ENCODE measurements around the gene DHX30.
"Not testable (repeated sequence)": the region's sequence is repeated elsewhere in the genome, so short reads cannot be mapped to it uniquely, and the experiment has no call there.

DHX30 gene

DNA sequence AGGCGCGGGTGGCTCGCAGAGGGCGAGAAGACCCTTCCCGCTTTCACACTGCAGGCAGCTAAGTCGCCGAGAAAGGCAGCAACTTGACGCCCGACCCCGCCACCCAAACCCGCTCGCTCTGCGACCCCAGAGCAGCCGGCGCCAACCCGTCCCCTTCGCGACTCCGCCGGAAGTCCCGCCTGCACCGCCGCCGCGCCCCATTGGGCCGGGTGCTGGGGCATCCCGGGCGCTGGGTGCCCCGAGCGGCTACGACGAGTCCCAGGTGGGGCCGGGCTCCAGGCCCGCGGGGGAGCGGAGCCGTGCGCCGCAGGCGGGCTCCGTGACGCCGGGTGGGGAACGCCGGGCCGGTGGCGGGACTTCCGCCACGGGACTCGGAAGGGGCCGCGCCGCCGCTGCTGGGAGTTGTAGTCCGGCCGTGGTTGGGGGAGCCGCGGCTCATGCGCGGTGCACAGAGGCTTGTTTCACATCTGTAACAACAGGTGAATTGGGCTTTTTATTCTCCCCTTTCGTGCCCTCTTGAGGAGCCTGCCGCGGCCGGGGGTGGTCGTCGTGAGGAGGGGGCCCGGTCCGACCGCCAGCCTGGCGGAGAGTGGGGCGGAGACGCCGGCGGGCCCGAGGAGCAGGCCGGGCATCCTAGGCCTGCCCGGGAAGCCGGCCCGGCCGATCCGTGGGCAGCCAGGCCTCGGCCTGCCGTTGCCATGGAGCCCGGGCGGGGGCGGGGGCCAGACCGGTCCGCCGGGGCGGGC is at the start of gene DHX30:
DHX30 (plus strand) TSS at position 405 of the 746 bp plus-strand sequence. CDS start 7,546 bp downstream, outside the sequence.
- peak; percentile 72 to 85 (median 79) for DNase-seq (ENCODE audit: low read depth in 4 of 4, low spot score in 1 of 4)

DNA sequence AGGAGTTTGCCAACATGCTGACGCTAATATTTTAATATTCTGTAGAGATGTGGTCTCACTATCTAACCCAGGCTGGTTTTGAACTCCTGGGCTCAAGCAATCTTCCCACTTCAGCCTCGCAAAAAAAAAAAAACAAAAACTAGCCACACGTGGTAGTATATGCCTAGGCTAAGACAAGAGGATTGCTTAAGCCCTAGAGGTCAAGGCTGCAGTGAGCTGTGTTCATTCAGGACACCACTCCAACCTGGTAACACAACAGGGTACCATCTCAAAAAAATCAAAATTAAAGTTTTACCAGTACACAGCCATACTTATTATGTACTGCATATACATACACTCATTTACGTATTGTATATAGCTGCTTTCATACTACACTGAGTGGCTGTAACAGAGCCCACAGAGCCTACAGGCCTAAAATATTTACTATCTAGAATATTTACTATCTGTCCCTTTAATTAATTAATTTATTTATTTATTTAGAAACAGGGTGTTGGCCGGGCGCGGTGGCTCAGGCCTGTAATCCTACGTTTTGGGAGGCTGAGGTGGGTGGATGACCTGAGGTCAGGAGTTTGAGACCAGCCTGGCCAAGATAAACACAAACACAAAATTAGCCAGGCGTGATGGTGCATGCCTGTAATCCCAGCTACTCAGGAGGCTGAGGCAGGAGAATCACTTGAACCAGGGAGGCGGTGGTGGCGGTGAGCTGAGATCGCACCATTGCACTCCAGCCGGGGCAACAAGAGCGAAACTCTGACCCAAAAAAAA is 44.5 kb upstream of the DHX30 start:
- DNase-seq (ENCODE audit: low read depth in 4 of 4, low spot score in 1 of 4), result no peak

DNA sequence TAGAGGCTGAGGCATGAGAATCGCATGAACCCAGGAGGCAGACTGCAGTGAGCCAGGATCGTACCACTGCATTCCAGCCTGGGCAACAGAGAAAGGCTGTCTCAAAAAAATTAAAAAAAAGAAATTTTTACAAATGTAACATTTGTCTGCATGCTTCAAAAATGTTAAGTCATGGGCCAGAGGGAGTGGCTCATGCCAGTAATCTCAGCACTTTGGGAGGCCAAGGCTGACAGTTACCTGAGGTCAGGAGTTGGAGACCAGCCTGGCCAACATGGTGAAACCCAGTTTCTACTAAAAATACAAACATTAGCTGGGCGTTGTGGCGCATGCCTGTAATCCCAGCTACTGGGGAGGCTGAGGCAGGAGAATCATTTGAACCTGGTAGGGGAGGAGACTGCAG is 42.7 kb upstream of the DHX30 start:
- not testable (repeated sequence) for DNase-seq (ENCODE audit: low read depth in 4 of 4, low spot score in 1 of 4)

GRCh38 chr3:47761046-47761445 is 41.9 kb upstream of the DHX30 start:
- no peak for DNase-seq (ENCODE audit: low read depth in 4 of 4, low spot score in 1 of 4)

DNA sequence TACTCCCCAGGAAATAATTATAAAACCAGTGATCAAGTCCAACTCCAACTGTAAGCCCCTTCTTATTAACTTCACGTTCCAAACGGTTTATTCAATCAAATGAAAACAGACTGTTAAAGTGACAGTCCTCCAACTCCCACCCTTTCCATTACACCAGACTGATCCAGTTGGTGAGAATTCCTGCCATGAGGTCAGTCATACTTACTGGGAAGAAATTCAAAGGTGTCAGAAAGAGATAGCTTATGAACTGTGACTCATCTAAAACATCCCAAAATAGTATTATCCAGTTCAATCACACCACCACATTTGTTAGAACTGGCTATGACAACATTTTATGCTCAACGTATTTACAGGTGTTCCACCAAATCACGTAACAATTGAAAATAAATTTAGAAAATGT is 40.7 kb upstream of the DHX30 start:
- DNase-seq (ENCODE audit: low read depth in 4 of 4, low spot score in 1 of 4), result no peak

DNA sequence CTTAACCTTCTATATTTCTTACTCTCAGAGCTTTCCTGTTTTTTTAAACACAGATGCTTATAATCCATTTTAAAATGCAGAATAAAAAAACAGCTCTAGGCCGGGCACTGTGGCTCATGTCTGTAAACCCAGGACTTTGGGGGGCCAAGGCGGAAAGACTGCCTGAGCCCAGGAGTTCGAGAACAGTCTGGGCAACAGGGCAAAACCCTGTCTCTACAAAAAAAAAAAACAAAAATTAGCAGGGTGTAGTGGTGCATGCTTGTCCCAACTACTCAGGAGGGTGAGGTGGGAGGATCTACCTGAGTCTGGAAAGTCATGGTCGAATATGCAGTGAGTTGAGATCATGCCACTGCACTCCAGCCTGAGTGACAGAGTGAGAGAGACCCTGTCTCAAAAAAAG is 36.8 kb upstream of the DHX30 start:
- no peak for DNase-seq (ENCODE audit: low read depth in 4 of 4, low spot score in 1 of 4)

- DNase-seq (ENCODE audit: low read depth in 4 of 4, low spot score in 1 of 4), result no peak
These were observed 30.9 kb upstream of the DHX30 start for GRCh38 chr3:47772047-47772446.

DNA sequence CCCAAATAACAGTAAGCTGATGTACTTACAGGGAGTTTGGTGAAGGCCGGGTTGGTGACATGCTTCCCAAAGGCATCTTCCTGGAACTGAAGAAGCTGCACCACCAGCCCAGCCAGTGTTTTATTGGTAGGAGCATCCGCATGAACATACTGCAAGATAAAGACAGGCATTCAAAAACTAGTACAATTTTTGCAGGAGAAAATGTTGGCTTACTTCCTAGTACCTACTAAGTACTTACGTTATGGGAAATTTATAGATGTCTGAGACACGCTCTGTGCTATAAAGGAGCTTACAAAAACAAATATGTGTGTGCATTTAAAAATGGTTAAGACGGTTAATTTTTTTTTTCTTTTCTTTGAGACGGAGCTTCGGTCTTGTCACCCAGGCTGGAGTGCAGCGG is 30.1 kb upstream of the DHX30 start:
- no peak for DNase-seq (ENCODE audit: low read depth in 4 of 4, low spot score in 1 of 4)

DNA sequence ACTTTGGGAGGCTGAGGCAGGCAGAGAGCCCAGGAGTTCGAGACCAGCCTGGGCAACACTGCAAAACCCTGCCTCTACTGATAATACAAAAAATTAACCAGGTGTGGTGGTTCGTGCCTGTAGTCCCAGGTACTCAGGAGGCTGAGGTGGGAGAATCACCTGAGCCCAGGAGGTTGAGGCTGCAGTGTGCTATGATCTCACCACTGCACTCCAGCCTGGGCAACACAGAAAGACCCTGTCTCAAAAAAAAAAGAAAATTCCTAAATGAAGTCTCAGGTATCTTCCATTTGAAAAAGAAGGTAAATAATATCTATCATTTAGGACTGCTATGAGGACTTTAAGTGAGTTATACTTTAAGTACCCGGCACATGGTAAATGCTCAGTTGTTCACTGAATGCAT is 24.2 kb upstream of the DHX30 start:
- DNase-seq (ENCODE audit: low read depth in 4 of 4, low spot score in 1 of 4), result no peak

DNA sequence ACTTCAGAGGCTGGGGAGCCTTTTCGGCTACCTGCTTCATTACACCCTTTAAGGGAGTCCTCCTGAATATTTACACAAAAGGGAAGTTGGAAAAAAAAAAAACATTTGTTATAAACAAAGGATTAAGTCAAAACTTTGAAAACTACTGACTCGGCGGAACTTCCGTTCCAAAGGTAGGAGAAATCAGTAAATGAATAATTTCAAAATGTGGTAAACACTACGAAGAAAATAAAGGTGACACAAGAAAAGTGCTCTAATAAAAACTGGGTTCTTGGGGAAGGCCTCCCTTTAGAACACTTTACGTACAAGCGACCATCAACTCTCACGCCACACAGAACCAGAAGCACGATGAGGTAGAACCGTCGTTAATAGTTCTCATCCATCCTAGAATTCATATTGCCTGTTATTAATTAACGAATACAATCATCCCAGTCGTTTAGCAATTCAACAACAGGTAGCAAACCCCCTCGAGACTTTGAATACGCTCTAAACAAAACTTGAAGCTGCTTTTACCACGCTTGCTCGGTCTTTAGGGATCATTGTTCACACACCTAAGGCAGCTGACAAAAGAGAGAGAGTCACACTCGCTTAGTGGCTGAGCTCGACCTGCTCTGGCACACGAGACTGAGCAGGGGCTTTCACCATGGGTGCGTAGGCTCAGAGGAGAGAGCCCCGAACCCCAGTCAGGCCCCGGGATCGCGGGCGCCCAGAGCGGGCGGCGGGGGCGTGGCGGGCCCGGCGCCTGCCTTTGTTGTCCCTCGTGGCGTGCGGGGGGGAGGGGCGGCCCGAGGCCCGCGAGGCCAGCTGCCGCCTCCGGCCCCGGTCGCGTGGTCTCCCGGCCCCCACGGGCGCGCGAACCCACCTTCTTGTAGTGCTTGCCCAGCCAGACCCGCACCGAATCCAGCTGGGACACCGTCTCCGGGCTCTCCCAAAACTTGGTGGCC is 21.9 kb upstream of the DHX30 start:
- DNase-seq (ENCODE audit: low read depth in 4 of 4, low spot score in 1 of 4), result peak; percentile 31 to 69 (median 40)

DNA sequence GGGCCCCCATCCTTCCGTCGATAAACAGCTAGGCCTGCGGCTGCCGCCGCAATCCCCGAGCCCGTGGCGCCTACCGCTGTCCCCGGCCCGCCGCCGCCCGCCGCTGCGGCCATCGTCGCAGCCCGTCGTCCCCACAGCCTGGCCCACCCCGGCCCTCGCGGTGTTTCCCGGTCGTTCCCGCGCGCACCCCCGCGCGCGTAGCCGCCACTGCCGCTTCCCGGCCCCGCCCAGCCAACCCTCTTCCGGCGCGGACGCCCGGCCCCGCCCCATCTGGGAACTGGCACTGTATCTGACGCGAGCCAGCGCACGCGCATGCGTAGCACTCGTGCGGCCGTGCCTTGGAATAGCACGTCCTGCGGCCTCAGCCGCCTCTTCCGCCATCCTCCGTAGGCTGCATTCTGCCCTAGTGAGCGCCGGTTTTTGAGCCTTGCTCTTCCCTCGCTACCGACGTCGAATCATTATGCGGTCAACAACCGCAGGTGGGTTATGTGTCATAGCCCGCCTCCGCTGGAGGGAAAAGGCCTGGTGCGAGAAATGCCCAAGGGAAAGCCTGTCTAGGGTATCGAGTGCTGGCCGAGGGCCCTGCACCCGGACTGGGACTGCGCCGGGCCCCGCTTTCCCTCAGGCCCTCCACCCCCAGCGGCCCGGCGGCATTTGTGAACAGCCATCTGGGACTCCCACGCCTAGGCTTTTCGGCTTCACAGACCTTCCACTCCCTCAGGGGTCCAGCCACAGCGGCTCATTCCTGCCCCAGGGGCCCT is 21.1 kb upstream of the DHX30 start, which contains the start of gene SMARCC1:
SMARCC1 (minus strand) TSS at position 209 of the 761 bp plus-strand sequence; CDS start at position 113, 96 bp downstream.
- DNase-seq (ENCODE audit: low read depth in 4 of 4, low spot score in 1 of 4), result peak; percentile 88 to 98 (median 94)

GRCh38 chr3:47782446-47783308 is 20.3 kb upstream of the DHX30 start:
- no peak for DNase-seq (ENCODE audit: low read depth in 4 of 4, low spot score in 1 of 4)

DNA sequence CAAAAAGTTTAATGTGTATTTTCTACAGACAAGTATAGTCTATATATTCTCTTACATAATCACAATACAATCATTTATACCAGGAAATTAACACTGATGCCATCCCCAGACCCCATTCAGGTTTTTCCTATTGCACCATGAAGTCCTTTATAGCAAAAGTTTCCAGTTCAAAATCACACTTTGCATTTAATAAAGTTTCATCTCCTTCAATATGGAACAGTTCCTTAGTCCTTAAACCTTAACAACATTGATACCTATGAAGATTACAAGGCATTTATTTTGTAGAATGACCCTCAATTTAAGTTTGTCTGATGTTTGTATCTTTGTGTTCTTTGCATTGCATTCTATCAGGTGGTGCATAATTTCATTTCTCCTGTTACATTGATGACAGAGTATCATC is 19.3 kb upstream of the DHX30 start:
- no peak for DNase-seq (ENCODE audit: low read depth in 4 of 4, low spot score in 1 of 4)

GRCh38 chr3:47791193-47791855 is 11.6 kb upstream of the DHX30 start:
- DNase-seq (ENCODE audit: low read depth in 4 of 4, low spot score in 1 of 4), result no peak

GRCh38 chr3:47792699-47793098 is 10.2 kb upstream of the DHX30 start:
- no peak for DNase-seq (ENCODE audit: low read depth in 4 of 4, low spot score in 1 of 4)

DNA sequence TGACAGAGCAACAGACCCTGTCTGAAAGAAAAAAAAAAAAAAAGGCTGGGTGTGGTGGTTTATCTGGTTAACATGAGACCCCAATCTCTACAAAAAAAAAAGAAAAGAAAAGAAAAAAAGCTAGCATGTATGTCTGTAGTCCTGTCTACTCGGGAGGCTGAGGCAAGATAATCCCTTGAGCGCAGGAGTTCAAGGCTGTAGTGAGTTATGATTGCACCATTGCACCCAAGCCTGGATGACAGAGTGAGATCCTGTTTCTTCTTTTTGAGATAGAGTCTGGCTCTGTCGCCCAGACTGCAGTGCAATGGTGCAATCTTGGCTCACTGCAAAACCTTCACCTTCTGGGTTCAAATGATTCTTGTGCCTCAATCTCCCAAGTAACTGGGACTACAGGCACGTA is 8.4 kb upstream of the DHX30 start:
- DNase-seq (ENCODE audit: low read depth in 4 of 4, low spot score in 1 of 4), result no peak

- no peak for DNase-seq (ENCODE audit: low read depth in 4 of 4, low spot score in 1 of 4)
These were observed 3.2 kb upstream of the DHX30 start for GRCh38 chr3:47799733-47800132.

DNA sequence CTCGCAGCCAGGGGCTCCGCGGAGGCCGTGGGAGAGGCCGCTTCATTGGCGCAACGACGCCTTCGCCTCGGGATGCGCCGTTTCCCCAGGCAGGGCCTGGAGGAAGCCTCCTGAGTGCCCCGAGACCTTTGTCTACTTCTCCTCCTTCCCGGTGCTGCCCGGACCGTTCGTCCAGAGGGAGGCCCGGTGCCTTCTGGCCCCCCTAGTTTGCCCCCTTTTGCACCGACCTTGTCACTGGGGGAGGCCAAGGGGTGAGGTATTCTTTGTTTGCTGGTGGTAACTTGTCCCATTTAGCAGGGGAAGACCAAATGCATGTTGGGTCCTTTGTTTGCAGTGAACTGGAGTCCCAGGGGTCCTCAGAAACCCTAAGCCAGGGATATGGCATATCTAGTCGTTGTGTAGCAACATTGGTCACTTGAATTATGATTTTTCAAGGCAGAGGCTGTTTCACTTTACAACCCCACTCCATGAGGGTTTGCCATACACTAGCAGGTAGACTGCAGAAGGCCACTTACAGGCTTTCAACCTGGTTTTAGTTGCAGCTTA is 615 bp downstream of the DHX30 start:
- DNase-seq (ENCODE audit: low read depth in 4 of 4, low spot score in 1 of 4), result no peak

DNA sequence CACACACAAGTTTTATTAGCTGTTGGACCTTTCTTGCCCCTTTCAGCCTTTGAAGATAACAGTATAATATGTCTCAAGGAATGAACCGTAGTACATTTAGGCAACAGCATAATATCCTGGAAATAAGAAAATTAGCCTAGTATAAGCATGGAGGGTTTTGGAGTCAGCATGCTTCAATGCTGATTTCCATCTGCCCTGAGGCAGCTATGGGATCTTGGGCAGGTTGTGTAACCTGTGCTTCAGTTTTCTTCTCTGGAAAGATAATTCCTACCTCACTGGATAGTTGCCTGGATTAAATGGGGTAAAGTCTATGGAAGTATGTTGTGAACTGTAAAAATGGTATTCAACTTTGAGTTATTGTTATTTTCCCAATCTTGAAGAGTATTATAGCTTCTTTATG is 1.6 kb downstream of the DHX30 start:
- no peak for DNase-seq (ENCODE audit: low read depth in 4 of 4, low spot score in 1 of 4)

All from stimulated activated CD4-positive, alpha-beta T cell treated with anti-CD3 and anti-CD28 coated beads, Interleukin-1b, Interleukin-23, amount 100 ng/mL, for 24 hours (primary cell).